Endothelial cell (in vitro differentiated cells): Measurements from ENCODE around the gene NRG2. TPM values are rescaled to one million over a fixed set of nuclear protein-coding genes. Genes with fewer than 3 reads are reported as not detected.

Experiments
- DNase-seq: peaks from one replicate; pipeline ENCODE4 v3.0.0; 2021; ENCODE audit warnings: low spot score
- H3K27ac Mint-ChIP-seq: one replicate; pipeline ENCODE4 v1.8.0; 2021; ENCODE audit warnings: mixed read lengths, inconsistent platforms; ENCODE audit not compliant: unreplicated experiment
- H3K27me3 Mint-ChIP-seq: one replicate; pipeline ENCODE4 v1.8.0; 2021; ENCODE audit warnings: mild to moderate bottlenecking, moderate library complexity, mixed read lengths, inconsistent platforms; ENCODE audit not compliant: unreplicated experiment
- H3K36me3 Mint-ChIP-seq: one replicate; pipeline ENCODE4 v1.8.0; 2021; ENCODE audit warnings: mild to moderate bottlenecking, low read depth, mixed read lengths, inconsistent platforms; ENCODE audit not compliant: unreplicated experiment
- H3K4me1 Mint-ChIP-seq: one replicate; pipeline ENCODE4 v1.8.0; 2021; ENCODE audit warnings: mild to moderate bottlenecking, mixed read lengths, inconsistent platforms; ENCODE audit not compliant: unreplicated experiment
- H3K4me3 Mint-ChIP-seq: one replicate; pipeline ENCODE4 v1.8.0; 2021; ENCODE audit warnings: mild to moderate bottlenecking, mixed read lengths, inconsistent platforms; ENCODE audit not compliant: unreplicated experiment
- H3K9me3 Mint-ChIP-seq: one replicate; pipeline ENCODE4 v1.8.0; 2021; ENCODE audit warnings: mixed read lengths, inconsistent platforms; ENCODE audit not compliant: unreplicated experiment
- total RNA-seq: library from RNA; stranded (reverse); fragmentation: NEBNext Ultra II Directional; extraction: Animal tissue kit (Norgen Biotek cat#: 25700); gene quantifications from one replicate; pipeline ENCODE4 v1.2.1, GENCODE V29; 2021; ENCODE audit not compliant: unreplicated experiment
- TF ChIP-seq, protein P1 (sequence below): fragments of 200-600 bp; sonication (generic); IDR thresholded peaks from one replicate; pipeline ENCODE4 v1.5.0; 2021; ENCODE audit warnings: antibody characterized with exemption; ENCODE audit not compliant: unreplicated experiment

NRG2 gene
- total RNA-seq, 1 donor from 2014 or later = not detected

DNA sequence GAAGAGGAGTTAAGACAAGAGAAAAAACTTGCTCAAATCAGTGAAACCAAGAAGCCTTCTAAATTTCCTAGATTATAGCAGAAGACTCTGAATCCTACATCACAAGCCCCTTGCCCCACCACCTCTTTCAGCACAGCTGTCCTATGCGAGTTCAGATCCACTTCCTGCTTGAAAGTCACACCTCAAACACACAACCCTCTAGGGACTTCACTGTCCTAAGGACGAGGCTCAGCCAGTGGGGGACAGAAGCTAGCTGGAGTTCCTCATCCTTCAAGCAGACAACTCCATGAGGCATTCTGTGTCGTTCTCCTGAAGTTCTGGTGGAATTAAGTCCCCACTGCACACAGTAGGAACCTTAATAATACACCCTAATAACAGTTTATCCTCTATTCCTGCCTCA, 44.3 kb downstream of the NRG2 start:
- DNase-seq = no peak
- no peak overlapping the region for H3K4me3 Mint-ChIP-seq
- no peaks in the 10 kb centered on the region for H3K9me3 Mint-ChIP-seq
- H3K27me3 Mint-ChIP-seq = peaks cover 5% of the 10 kb centered on the region
- no peaks in the 10 kb centered on the region for H3K4me1 Mint-ChIP-seq
- no peaks in the 10 kb centered on the region for H3K36me3 Mint-ChIP-seq
- TF ChIP-seq, protein P1, sequence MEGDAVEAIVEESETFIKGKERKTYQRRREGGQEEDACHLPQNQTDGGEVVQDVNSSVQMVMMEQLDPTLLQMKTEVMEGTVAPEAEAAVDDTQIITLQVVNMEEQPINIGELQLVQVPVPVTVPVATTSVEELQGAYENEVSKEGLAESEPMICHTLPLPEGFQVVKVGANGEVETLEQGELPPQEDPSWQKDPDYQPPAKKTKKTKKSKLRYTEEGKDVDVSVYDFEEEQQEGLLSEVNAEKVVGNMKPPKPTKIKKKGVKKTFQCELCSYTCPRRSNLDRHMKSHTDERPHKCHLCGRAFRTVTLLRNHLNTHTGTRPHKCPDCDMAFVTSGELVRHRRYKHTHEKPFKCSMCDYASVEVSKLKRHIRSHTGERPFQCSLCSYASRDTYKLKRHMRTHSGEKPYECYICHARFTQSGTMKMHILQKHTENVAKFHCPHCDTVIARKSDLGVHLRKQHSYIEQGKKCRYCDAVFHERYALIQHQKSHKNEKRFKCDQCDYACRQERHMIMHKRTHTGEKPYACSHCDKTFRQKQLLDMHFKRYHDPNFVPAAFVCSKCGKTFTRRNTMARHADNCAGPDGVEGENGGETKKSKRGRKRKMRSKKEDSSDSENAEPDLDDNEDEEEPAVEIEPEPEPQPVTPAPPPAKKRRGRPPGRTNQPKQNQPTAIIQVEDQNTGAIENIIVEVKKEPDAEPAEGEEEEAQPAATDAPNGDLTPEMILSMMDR = no peak
- no peak overlapping the region for H3K27ac Mint-ChIP-seq

DNA sequence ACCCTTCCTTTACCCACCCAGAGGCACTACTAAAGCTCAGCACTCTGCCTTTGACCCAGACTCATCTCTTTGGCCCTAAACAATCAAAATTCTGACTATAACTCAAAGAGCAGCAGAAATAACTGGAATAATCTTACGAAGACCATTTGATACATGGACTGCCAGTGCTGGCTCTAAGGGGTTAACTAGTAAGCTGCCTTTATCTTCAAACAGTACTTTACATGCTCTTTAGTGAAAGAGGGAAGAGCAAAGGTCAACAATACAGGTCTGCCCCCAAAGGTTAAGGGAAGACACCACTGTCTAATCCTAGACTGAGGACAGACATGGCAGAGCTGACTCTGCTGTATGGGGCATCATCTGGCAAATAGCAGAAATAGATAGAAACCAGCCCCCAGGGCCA, 45.8 kb downstream of the NRG2 start:
- Mint-ChIP-seq H3K4me3 (no peak overlapping the region), H3K4me1 (no peaks in the 10 kb centered on the region), H3K27ac (no peak overlapping the region), H3K36me3 (no peaks in the 10 kb centered on the region), H3K27me3 (peaks cover 4% of the 10 kb centered on the region), H3K9me3 (no peaks in the 10 kb centered on the region)
- TF ChIP-seq, protein P1 = no peak
- DNase-seq = no peak

DNA sequence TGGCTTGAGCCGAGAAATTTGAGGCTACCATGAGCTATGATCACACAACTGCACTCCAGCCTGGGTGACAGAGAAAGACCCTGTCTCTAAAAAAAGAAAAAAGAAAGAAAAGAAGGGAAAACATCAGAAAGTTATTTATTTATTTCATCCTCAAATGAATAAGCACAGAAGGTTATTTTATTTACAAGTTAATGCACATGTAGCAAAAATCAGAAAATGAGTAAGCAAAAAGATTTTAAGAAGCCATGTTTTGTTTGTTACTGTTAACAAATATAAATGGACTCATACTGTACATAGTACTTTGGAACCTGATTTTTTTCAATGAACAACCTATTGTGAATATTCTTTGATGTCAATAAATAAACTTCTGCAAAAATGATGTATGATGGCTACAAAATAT, 47.2 kb downstream of the NRG2 start:
- no peaks in the 10 kb centered on the region for H3K4me1 Mint-ChIP-seq
- H3K27me3 Mint-ChIP-seq = peaks cover 3% of the 10 kb centered on the region

DNA sequence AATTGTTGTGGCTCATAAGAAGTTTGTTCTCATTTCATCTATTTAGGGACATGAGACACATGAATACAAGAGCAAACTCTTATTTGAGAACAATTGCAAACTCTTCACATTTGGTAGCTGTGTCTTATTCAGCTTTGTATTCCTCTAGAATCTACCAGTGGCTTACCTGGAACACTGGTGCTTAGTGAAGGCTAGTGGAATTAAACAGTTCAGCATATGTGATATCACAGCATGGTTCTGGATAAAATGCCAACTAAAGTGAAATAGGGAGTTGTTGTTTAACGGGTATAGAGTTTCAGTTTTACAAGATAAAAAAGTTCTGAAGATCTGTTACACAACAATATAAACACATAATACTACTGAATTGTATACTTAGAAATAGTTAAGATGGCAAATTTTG, 48.9 kb downstream of the NRG2 start:
- no peak overlapping the region for H3K4me3 Mint-ChIP-seq
- DNase-seq = no peak
- H3K4me1 Mint-ChIP-seq = no peaks in the 10 kb centered on the region
- no peaks in the 10 kb centered on the region for H3K36me3 Mint-ChIP-seq
- H3K27ac Mint-ChIP-seq = no peak overlapping the region
- no peaks in the 10 kb centered on the region for H3K27me3 Mint-ChIP-seq
- TF ChIP-seq, protein P1 = no peak
- H3K9me3 Mint-ChIP-seq = no peaks in the 10 kb centered on the region

More for the DNA sequence above, 47.2 kb downstream of the NRG2 start:
- H3K27ac Mint-ChIP-seq = no peak overlapping the region
- TF ChIP-seq, protein P1 = no peak
- H3K36me3 Mint-ChIP-seq = no peaks in the 10 kb centered on the region
- no peak overlapping the region for H3K4me3 Mint-ChIP-seq
- DNase-seq = no peak
- H3K9me3 Mint-ChIP-seq = no peaks in the 10 kb centered on the region

DNA sequence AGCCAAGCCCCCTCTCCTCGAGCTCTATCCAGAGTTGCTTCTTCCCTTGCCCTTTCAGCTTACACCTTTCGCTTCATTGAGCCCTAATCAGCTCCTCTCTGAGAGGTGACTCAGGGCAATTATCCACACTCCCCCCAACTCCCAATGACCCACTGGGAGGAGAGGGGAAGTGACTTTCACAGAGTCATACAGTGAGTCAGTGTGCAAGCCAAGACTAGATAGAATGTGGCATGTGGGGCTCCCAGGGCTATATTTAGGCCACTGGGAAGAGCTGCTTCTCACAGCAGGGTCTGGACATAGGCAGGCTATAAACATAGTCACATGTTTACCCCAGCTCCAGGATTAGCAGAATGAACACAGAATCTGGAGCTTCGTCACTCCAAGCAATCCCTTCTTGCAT, 57.4 kb downstream of the NRG2 start:
- Mint-ChIP-seq H3K4me1 (peaks cover 7% of the 10 kb centered on the region), H3K27me3 (peaks cover 8% of the 10 kb centered on the region), H3K4me3 (no peak overlapping the region), H3K36me3 (no peaks in the 10 kb centered on the region), H3K9me3 (no peaks in the 10 kb centered on the region), H3K27ac (no peak overlapping the region)
- TF ChIP-seq, protein P1 = no peak
- no peak for DNase-seq
